GM12878 (cell line): Measurements from ENCODE around the gene ADGRV1. TPM values are rescaled to one million over a fixed set of nuclear protein-coding genes. Genes with fewer than 3 reads are reported as not detected.

Experiments
- ATAC-seq: fragments of 200-7000 bp; cut with Tn5 transposase; 3 replicates; pipeline ENCODE4 v1.9.1; 2020; ENCODE audit warnings: mild to moderate bottlenecking, moderate library complexity
- BruUV-seq: library from RNA; stranded (reverse); fragments of 400-500 nt; replicated peaks from 2 replicates; lab custom pipeline; 2021; lab: Mats Ljungman, UMichigan
- CTCF ChIA-PET: fragments of 300-600 bp; sonication (Branson Sonifier 250); formaldehyde crosslinking; extraction: SDS; loops from one replicate; lab custom pipeline; 2021; ENCODE audit warnings: inconsistent platforms; lab: Yijun Ruan, JAX
- POLR2A ChIA-PET: fragments of 350-600 bp; formaldehyde crosslinking; extraction: SDS; loops from one replicate; lab custom pipeline; 2021; ENCODE audit warnings: inconsistent platforms; lab: Charles Lee
- RAD21 ChIA-PET: fragments of 300-600 bp; sonication (Branson Sonifier 250); formaldehyde crosslinking; loops from one replicate; lab custom pipeline; 2023; ENCODE audit warnings: antibody characterized with exemption; ENCODE audit not compliant: unreplicated experiment; lab: Charles Lee
- SMC1A ChIA-PET: fragments of 300-600 bp; sonication (Branson Sonifier 250); formaldehyde crosslinking; loops from one replicate; lab custom pipeline; 2023; ENCODE audit not compliant: unreplicated experiment, uncharacterized antibody; lab: Charles Lee
- DNase-seq: peaks from one replicate; pipeline ENCODE4 v3.0.0-alpha.2; 2011; ENCODE audit warnings: low read depth, low spot score
- FAIRE-seq: peaks from 3 replicates; lab custom pipeline; 2011; peaks lifted over from hg19 to GRCh38; lab: Jason Lieb, UNC
- H2AFZ ChIP-seq: 2 replicates; pipeline ENCODE4 v1.6.0; 2011; ENCODE audit warnings: low read depth, low read length, control low read depth; ENCODE audit not compliant: control insufficient read depth
- H3K27ac ChIP-seq: 2 replicates; pipeline ENCODE4 v1.5.1; 2011; ENCODE audit warnings: control low read depth; ENCODE audit not compliant: control insufficient read depth, insufficient read depth
- H3K27me3 ChIP-seq, 2 experiments: replicated peaks in 1 of 2; 2 replicates each; pipeline versions ENCODE4 v1.6.0 to v1.6.1; 2011; ENCODE audit warnings: low read length in 1 of 2; ENCODE audit not compliant: control insufficient read depth in 2 of 2, insufficient read depth in 2 of 2
- H3K36me3 ChIP-seq, 2 experiments: 2 replicates each; pipeline ENCODE4 v1.5.1; 2011; ENCODE audit warnings: low read length in 1 of 2; ENCODE audit not compliant: control insufficient read depth in 2 of 2, insufficient read depth in 2 of 2
- H3K4me1 ChIP-seq: 2 replicates; pipeline ENCODE4 v1.6.1; 2011; ENCODE audit warnings: mild to moderate bottlenecking, low read length, moderate library complexity, mixed read lengths; ENCODE audit not compliant: control insufficient read depth, insufficient read depth
- H3K4me2 ChIP-seq: 2 replicates; pipeline ENCODE4 v1.6.0; 2011; ENCODE audit warnings: control low read depth; ENCODE audit not compliant: control insufficient read depth, insufficient read depth
- H3K4me3 ChIP-seq: fragments of 200-600 bp; sonication (generic); 2 replicates; pipeline ENCODE4 v1.5.1; 2016
- H3K79me2 ChIP-seq: 2 replicates; pipeline ENCODE4 v1.6.0; 2011; ENCODE audit warnings: low read length; ENCODE audit not compliant: control insufficient read depth, insufficient read depth
- H3K9ac ChIP-seq: 2 replicates; pipeline ENCODE4 v1.8.0; 2011; ENCODE audit warnings: low read length, control low read depth, mixed read lengths; ENCODE audit not compliant: control insufficient read depth, insufficient read depth
- H3K9me3 ChIP-seq: replicated peaks from 3 replicates; pipeline ENCODE4 v1.5.1; 2011; ENCODE audit warnings: mild to moderate bottlenecking, low read length; ENCODE audit not compliant: control insufficient read depth, insufficient read depth
- H4K20me1 ChIP-seq: 2 replicates; pipeline ENCODE4 v1.6.0; 2011; ENCODE audit not compliant: control insufficient read depth, insufficient read depth
- CHD4 ChIP-seq: fragments of 200-600 bp; sonication (generic); IDR thresholded peaks from 2 replicates; pipeline ENCODE4 v1.6.1; 2016; ENCODE audit warnings: mild to moderate bottlenecking
- CREM ChIP-seq: IDR thresholded peaks from 2 replicates; pipeline ENCODE4 v1.6.1; 2014; ENCODE audit warnings: antibody characterized with exemption, low read depth
- ETV6 ChIP-seq, 2 experiments: fragments of 450-650 bp in 1 of 2; IDR thresholded peaks in 1 of 2; conservative IDR thresholded peaks in 1 of 2; 2 replicates each; pipeline ENCODE4 v1.6.1; 2014; ENCODE audit warnings: antibody characterized with exemption in 1 of 2, borderline replicate concordance in 1 of 2, low read depth in 1 of 2, mild to moderate bottlenecking in 1 of 2, moderate library complexity in 1 of 2
- KAT2A ChIP-seq: conservative IDR thresholded peaks from 2 replicates; pipeline ENCODE4 v1.6.1; 2011; ENCODE audit warnings: low read depth, low read length; ENCODE audit not compliant: control insufficient read depth
- LARP7 ChIP-seq: fragments of 450-650 bp; IDR thresholded peaks from 2 replicates; pipeline ENCODE4 v1.6.1; 2017; ENCODE audit warnings: mild to moderate bottlenecking
- PRDM15 ChIP-seq: fragments of 450-650 bp; formaldehyde crosslinking; IDR thresholded peaks from 2 replicates; pipeline ENCODE4 v1.4.0; 2020; ENCODE audit warnings: mild to moderate bottlenecking, moderate library complexity
- RCOR1 ChIP-seq: conservative IDR thresholded peaks from 2 replicates; pipeline ENCODE4 v1.6.1; 2012; ENCODE audit warnings: low read depth, low read length, improper control_type of control experiment
- SPI1 ChIP-seq: IDR thresholded peaks from 2 replicates; pipeline ENCODE4 v1.6.1; 2011; ENCODE audit warnings: low read depth, mild to moderate bottlenecking, low read length, moderate library complexity, borderline replicate concordance; ENCODE audit not compliant: insufficient read depth
- TCF3 ChIP-seq: IDR thresholded peaks from 2 replicates; pipeline ENCODE4 v1.6.1; 2012; ENCODE audit warnings: low read depth, mild to moderate bottlenecking, low read length, borderline replicate concordance; ENCODE audit not compliant: insufficient read depth
- ZNF217 ChIP-seq: fragments of 450-650 bp; IDR thresholded peaks from 2 replicates; pipeline ENCODE4 v1.6.1; 2017; ENCODE audit warnings: antibody characterized with exemption, mild to moderate bottlenecking
- ZSCAN29 ChIP-seq: fragments of 450-650 bp; IDR thresholded peaks from 2 replicates; pipeline ENCODE4 v1.6.1; 2017; ENCODE audit warnings: mild to moderate bottlenecking, moderate library complexity
- WGBS: methylation state at CpG from one replicate; pipeline ENCODE4 v1.1.6; 2016; ENCODE audit warnings: low lambda C conversion rate; ENCODE audit not compliant: insufficient replicate concordance, insufficient coverage; ENCODE audit errors: missing lambda C conversion rate; 5-methylcytosine and 5-hydroxymethylcytosine counted together
- in situ Hi-C: fragments of 300-500 bp; cut with MboI; formaldehyde crosslinking; loops from 9 replicates; pipeline ENCODE4 v1.14.3; 2018; ENCODE audit warnings: mixed read lengths
- intact Hi-C: fragments of 100-400 bp; cut with micrococcal nuclease; formaldehyde crosslinking; loops from one replicate; pipeline ENCODE4 v1.14.2; 2022; ENCODE audit not compliant: unreplicated experiment
- polyA plus RNA-seq, 11 experiments: library from polyadenylated mRNA; depleted of rRNA in 4 of 11; unstranded in 6 of 11; stranded (reverse) in 5 of 11; fragments of >200 nt; fragmentation: Nextera tagmentation in 4 of 11; fragmentation: Illumina TruSeq in 1 of 11; extraction: Ambion mirVana in 4 of 11; extraction: Trizol in 1 of 11; gene quantifications; 1 replicate in 1 of 11; 2 replicates in 10 of 11; pipeline versions ENCODE4 v1.2.1 to v1.2.3, GENCODE V29; 2011 to 2016; ENCODE audit warnings: inconsistent platforms in 2 of 11, missing spikeins in 2 of 11, low read depth in 1 of 11
- total RNA-seq, 4 experiments: library from RNA; depleted of rRNA in 3 of 4; stranded (reverse); fragments of >200 nt in 3 of 4; fragmentation: Illumina TruSeq in 1 of 4; extraction: Trizol in 1 of 4; gene quantifications; 2 replicates each; pipeline versions ENCODE4 v1.2.1 to v1.2.3, GENCODE V29; 2013 to 2021
- TF ChIP-seq, protein P1 (sequence below): IDR thresholded peaks from 2 replicates; pipeline ENCODE4 v1.6.1; 2012; ENCODE audit warnings: low read depth, low read length, improper control_type of control experiment
- TF ChIP-seq, protein P2 (sequence below): IDR thresholded peaks from 2 replicates; pipeline ENCODE4 v1.6.1; 2012; ENCODE audit warnings: improper control_type of control experiment, low read depth, low read length; ENCODE audit not compliant: insufficient replicate concordance

ADGRV1 gene
- total and polyA plus RNA-seq, 10 of the 15 experiments (the other 5 are each of a cell fraction or from before 2014, with no cell fraction given) = 0.04 to 8.1 (median 0.16) TPM; not detected in 1

DNA sequence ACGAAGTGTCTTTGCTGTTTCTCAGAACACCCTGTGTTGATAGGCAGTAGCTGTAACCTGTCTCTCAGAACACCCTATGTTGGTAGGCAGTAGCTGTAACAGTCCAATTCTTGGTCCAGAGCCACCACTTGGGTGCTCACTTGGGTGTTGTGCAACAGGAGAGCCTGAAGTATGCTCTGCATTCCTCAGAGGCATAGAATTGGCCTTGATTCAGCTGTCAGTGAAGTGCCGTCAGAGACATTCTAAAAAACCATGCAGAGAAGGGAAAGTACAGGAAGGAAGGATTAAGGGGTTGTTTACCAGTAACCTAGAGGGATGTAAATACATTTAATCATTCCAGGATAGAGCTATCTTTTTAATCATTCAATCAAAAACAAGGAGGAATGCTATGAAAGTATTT is 593.4 kb downstream of the ADGRV1 start:
- CTCF ChIA-PET = interaction anchor here (1.0 to 1.2 kb wide), 3 partner anchors 9 to 233 kb away, joined by 3 to 6 read pairs (median 3); no protein-coding TSS in a partner anchor

More for the DNA sequence above, 593.4 kb downstream of the ADGRV1 start:
- WGBS = 25% methylated on average over 2 of the region's 2 CpGs
- Histone ChIP-seq H3K27ac (no peak overlapping the region), H3K79me2 (no peaks in the 10 kb centered on the region), H3K27me3 (no peaks in the 10 kb centered on the region), H3K9ac (no peak overlapping the region), H3K4me1 (no peaks in the 10 kb centered on the region), H3K36me3 (no peaks in the 10 kb centered on the region), H3K4me3 (no peak overlapping the region), H3K9me3 (no peaks in the 10 kb centered on the region; the same call in 2 of the 3 replicates), H3K4me2 (no peak overlapping the region), H2AFZ (no peak overlapping the region), H4K20me1 (no peaks in the 10 kb centered on the region)
- ChIA-PET POLR2A (no interaction called here), SMC1A (interaction anchor here (1.5 to 2.7 kb wide), 3 partner anchors 9 to 233 kb away, joined by 3 to 6 read pairs (median 4); no protein-coding TSS in a partner anchor), RAD21 (no interaction called here)
- in situ Hi-C loops (no loop called here), intact Hi-C loops (no loop called here)
- ATAC-seq (no peak), FAIRE-seq (no peak), DNase-seq (no peak)
- TF ChIP-seq CREM (no peak), LARP7 (no peak), TCF3 (no peak), CHD4 (no peak), ZNF217 (no peak), PRDM15 (CRISPR knock-in tag) (no peak), ZSCAN29 (no peak), ETV6 (conservative IDR thresholded peaks at IDR 0.05 in 1 of 2, IDR thresholded peaks at IDR 0.05 in 1 of 2; ENCODE audit: borderline replicate concordance in 1 of 2, low read depth in 1 of 2) (no peak), KAT2A (no peak), SPI1 (no peak), RCOR1 (no peak)
- TF ChIP-seq, protein P1, sequence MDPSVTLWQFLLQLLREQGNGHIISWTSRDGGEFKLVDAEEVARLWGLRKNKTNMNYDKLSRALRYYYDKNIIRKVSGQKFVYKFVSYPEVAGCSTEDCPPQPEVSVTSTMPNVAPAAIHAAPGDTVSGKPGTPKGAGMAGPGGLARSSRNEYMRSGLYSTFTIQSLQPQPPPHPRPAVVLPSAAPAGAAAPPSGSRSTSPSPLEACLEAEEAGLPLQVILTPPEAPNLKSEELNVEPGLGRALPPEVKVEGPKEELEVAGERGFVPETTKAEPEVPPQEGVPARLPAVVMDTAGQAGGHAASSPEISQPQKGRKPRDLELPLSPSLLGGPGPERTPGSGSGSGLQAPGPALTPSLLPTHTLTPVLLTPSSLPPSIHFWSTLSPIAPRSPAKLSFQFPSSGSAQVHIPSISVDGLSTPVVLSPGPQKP = no peak
- TF ChIP-seq, protein P2, sequence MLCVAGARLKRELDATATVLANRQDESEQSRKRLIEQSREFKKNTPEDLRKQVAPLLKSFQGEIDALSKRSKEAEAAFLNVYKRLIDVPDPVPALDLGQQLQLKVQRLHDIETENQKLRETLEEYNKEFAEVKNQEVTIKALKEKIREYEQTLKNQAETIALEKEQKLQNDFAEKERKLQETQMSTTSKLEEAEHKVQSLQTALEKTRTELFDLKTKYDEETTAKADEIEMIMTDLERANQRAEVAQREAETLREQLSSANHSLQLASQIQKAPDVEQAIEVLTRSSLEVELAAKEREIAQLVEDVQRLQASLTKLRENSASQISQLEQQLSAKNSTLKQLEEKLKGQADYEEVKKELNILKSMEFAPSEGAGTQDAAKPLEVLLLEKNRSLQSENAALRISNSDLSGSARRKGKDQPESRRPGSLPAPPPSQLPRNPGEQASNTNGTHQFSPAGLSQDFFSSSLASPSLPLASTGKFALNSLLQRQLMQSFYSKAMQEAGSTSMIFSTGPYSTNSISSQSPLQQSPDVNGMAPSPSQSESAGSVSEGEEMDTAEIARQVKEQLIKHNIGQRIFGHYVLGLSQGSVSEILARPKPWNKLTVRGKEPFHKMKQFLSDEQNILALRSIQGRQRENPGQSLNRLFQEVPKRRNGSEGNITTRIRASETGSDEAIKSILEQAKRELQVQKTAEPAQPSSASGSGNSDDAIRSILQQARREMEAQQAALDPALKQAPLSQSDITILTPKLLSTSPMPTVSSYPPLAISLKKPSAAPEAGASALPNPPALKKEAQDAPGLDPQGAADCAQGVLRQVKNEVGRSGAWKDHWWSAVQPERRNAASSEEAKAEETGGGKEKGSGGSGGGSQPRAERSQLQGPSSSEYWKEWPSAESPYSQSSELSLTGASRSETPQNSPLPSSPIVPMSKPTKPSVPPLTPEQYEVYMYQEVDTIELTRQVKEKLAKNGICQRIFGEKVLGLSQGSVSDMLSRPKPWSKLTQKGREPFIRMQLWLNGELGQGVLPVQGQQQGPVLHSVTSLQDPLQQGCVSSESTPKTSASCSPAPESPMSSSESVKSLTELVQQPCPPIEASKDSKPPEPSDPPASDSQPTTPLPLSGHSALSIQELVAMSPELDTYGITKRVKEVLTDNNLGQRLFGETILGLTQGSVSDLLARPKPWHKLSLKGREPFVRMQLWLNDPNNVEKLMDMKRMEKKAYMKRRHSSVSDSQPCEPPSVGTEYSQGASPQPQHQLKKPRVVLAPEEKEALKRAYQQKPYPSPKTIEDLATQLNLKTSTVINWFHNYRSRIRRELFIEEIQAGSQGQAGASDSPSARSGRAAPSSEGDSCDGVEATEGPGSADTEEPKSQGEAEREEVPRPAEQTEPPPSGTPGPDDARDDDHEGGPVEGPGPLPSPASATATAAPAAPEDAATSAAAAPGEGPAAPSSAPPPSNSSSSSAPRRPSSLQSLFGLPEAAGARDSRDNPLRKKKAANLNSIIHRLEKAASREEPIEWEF = no peak
- no TSS peak for BruUV-seq
